Measurements from ENCODE around the gene CSF2RB. TPM values are rescaled to one million over a fixed set of nuclear protein-coding genes. Genes with fewer than 3 reads are reported as not detected.

CSF2RB gene
- polyA plus RNA-seq, 1 donor (not counting 4 experiments of a cell fraction or from before 2014, with no cell fraction given) = 0.08 TPM

DNA sequence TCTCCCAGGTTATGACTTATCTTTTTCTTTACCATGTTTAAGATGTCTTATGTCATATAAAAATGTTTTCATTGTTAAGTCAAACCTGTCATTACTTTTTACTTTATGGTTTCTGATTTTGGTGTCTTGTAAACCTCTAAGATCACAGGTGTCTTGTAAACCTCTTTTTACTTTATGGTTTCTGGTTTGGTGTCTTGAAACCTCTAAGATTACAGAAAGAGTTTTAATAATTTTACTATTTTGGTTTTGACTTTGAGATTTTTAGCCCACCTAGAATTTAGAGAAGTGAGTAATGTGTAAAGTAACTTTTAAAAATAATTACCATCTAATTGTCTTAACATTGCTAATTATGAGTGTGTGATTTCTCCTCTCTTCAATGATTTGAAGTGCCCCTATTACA, 2.6 kb downstream of the CSF2RB start:
- Histone ChIP-seq H2AFZ (ENCODE audit: control insufficient read depth, low read length) (no peak overlapping the region), H3K9ac (ENCODE audit: control insufficient read depth, extremely low read depth, insufficient read depth, low read length) (no peak overlapping the region), H3K4me1 (ENCODE audit: control insufficient read depth, extremely low read depth, insufficient read depth, low read length) (no peaks in the 10 kb centered on the region), H3K4me2 (ENCODE audit: control insufficient read depth, extremely low read depth, insufficient read depth, low read depth, low read length) (no peak overlapping the region), H3K9me3 (ENCODE audit: control insufficient read depth, low read depth, low read length) (no peaks in the 10 kb centered on the region), H4K20me1 (ENCODE audit: control insufficient read depth, extremely low read depth, insufficient read depth, low read length) (no peaks in the 10 kb centered on the region), H3K27ac (ENCODE audit: control insufficient read depth, insufficient read depth, low read length) (no peak overlapping the region), H3K36me3 (ENCODE audit: control insufficient read depth in 2 of 2, extremely low read depth in 1 of 2, insufficient read depth in 2 of 2, low read length in 2 of 2) (no peaks in the 10 kb centered on the region), H3K4me3 (ENCODE audit: control insufficient read depth in 2 of 3, extremely low read depth in 1 of 3, insufficient read depth in 2 of 3, low read depth in 1 of 3, low read length in 3 of 3) (no peak overlapping the region), H3K27me3 (ENCODE audit: control insufficient read depth, extremely low read depth, insufficient read depth, low read length) (peaks cover 7% of the 10 kb centered on the region), H3K9me1 (ENCODE audit: control insufficient read depth, extremely low read depth, insufficient read depth, low read length) (no peaks in the 10 kb centered on the region), H3K79me2 (ENCODE audit: control insufficient read depth, insufficient read depth, low read length) (no peaks in the 10 kb centered on the region)
- no peak for DNase-seq (ENCODE audit: low read depth, low spot score)
- TF ChIP-seq, protein P1, sequence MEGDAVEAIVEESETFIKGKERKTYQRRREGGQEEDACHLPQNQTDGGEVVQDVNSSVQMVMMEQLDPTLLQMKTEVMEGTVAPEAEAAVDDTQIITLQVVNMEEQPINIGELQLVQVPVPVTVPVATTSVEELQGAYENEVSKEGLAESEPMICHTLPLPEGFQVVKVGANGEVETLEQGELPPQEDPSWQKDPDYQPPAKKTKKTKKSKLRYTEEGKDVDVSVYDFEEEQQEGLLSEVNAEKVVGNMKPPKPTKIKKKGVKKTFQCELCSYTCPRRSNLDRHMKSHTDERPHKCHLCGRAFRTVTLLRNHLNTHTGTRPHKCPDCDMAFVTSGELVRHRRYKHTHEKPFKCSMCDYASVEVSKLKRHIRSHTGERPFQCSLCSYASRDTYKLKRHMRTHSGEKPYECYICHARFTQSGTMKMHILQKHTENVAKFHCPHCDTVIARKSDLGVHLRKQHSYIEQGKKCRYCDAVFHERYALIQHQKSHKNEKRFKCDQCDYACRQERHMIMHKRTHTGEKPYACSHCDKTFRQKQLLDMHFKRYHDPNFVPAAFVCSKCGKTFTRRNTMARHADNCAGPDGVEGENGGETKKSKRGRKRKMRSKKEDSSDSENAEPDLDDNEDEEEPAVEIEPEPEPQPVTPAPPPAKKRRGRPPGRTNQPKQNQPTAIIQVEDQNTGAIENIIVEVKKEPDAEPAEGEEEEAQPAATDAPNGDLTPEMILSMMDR (optimal IDR thresholded peaks at IDR 0.05 in 1 of 3, IDR thresholded peaks at IDR 0.05 in 1 of 3, conservative IDR thresholded peaks at IDR 0.05 in 1 of 3; ENCODE audit: extremely low read depth in 1 of 3, insufficient read depth in 2 of 3, low read length in 3 of 3) = no peak
- no peak for TF ChIP-seq EZH2 (IDR thresholded peaks at IDR 0.05; ENCODE audit: low read length)
- dilution Hi-C loops (cut with MboI; ENCODE audit: extremely low pct_ligation_motif_present, low sequenced_read_pairs) = no loop called here
- FAIRE-seq = no peak

DNA sequence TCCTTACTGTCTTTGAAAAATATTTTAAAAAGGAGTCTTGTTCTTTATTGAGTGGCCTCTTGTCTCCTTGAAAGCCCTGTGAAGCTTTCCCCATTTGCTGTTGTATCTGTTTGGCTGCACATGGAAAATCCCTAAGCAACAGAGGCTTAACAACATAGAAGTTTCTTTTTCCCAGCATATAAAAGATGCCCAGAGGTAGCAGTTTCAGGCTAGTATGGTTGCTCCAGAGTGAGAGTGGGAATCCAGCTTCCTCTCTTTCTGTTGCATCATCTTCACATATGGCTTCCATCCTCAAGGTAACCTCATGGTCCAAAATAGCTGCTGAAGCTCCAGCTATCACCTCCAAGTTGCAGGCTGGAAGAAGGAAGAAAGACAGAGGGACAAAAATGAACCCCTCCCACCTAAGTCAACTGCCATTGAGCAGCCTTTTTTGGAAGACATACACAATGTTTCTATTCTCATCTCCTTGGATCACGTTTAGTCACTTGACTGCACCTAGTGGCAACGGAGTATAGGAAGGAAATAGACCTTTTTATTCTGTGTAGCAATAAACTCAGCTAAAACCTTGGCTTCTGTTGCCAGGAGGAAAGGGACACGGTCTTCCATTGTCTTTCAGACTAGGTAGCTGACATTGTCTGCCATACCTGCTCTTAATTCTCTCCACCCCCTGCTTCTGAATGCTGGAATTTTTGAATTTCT, 5.3 kb downstream of the CSF2RB start:
- Histone ChIP-seq H3K4me2 (ENCODE audit: control insufficient read depth, extremely low read depth, insufficient read depth, low read depth, low read length) (no peak overlapping the region), H3K27me3 (ENCODE audit: control insufficient read depth, extremely low read depth, insufficient read depth, low read length) (peaks cover 19% of the 10 kb centered on the region), H3K4me3 (ENCODE audit: control insufficient read depth in 2 of 3, extremely low read depth in 1 of 3, insufficient read depth in 2 of 3, low read depth in 1 of 3, low read length in 3 of 3) (no peak overlapping the region), H4K20me1 (ENCODE audit: control insufficient read depth, extremely low read depth, insufficient read depth, low read length) (no peaks in the 10 kb centered on the region), H3K4me1 (ENCODE audit: control insufficient read depth, extremely low read depth, insufficient read depth, low read length) (no peaks in the 10 kb centered on the region), H3K9me1 (ENCODE audit: control insufficient read depth, extremely low read depth, insufficient read depth, low read length) (no peaks in the 10 kb centered on the region), H3K9me3 (ENCODE audit: control insufficient read depth, low read depth, low read length) (no peaks in the 10 kb centered on the region), H3K9ac (ENCODE audit: control insufficient read depth, extremely low read depth, insufficient read depth, low read length) (no peak overlapping the region), H3K27ac (ENCODE audit: control insufficient read depth, insufficient read depth, low read length) (no peak overlapping the region), H3K36me3 (ENCODE audit: control insufficient read depth in 2 of 2, extremely low read depth in 1 of 2, insufficient read depth in 2 of 2, low read length in 2 of 2) (no peaks in the 10 kb centered on the region), H2AFZ (ENCODE audit: control insufficient read depth, low read length) (no peak overlapping the region), H3K79me2 (ENCODE audit: control insufficient read depth, insufficient read depth, low read length) (no peaks in the 10 kb centered on the region)
- TF ChIP-seq EZH2 (IDR thresholded peaks at IDR 0.05; ENCODE audit: low read length) = no peak
- TF ChIP-seq, protein P1 (optimal IDR thresholded peaks at IDR 0.05 in 1 of 3, IDR thresholded peaks at IDR 0.05 in 1 of 3, conservative IDR thresholded peaks at IDR 0.05 in 1 of 3; ENCODE audit: extremely low read depth in 1 of 3, insufficient read depth in 2 of 3, low read length in 3 of 3) = no peak
- dilution Hi-C loops (cut with MboI; ENCODE audit: extremely low pct_ligation_motif_present, low sequenced_read_pairs) = no loop called here
- FAIRE-seq = no peak
- DNase-seq (ENCODE audit: low read depth, low spot score) = no peak
